Smooth muscle cell of the pulmonary artery (primary cell): Measurements from ENCODE around the gene BACE1-AS. TPM values are rescaled to one million over a fixed set of nuclear protein-coding genes. Genes with fewer than 3 reads are reported as not detected.

Experiments
- total RNA-seq: library from RNA; depleted of rRNA; stranded (reverse); fragments of >200 nt; gene quantifications from 2 replicates; pipeline ENCODE4 v1.2.3, GENCODE V29; 2014

The BACE1-AS gene
- 5.4 and 5.7 TPM in 2 replicates for total RNA-seq

GRCh38 chr11:117290809-117291396 lies at the start of gene BACE1-AS:
Gene BACE1-AS (plus strand): TSS chr11:117291346.

GRCh38 chr11:117316197-117316961 lies 25.2 kb downstream of the BACE1-AS start, which contains the start of gene BACE1:
Gene BACE1 (minus strand): TSS chr11:117316256. CDS start chr11:117315795, 461 bp downstream.

GRCh38 chr11:117327567-117328374 lies 36.6 kb downstream of the BACE1-AS start, which contains the start of gene CEP164:
Gene CEP164 (plus strand): TSS chr11:117327854. CDS start chr11:117338587, 10,733 bp downstream.

Other genes starting within 250 kb of the BACE1-AS start
- gene SIK3, start 192.9 kb upstream of the BACE1-AS start, total RNA-seq: 23.5 and 24.5 TPM in 2 replicates
- gene PAFAH1B2, start 147.1 kb upstream of the BACE1-AS start, total RNA-seq: 137 and 138 TPM in 2 replicates
- 53.9 and 63.9 TPM in 2 replicates for gene SIDT2, start 112.6 kb upstream of the BACE1-AS start, total RNA-seq
- 3,032 and 3,717 TPM in 2 replicates for gene TAGLN, start 92.0 kb upstream of the BACE1-AS start, total RNA-seq
- 44.0 and 68.3 TPM in 2 replicates for gene PCSK7, start 59.3 kb upstream of the BACE1-AS start, total RNA-seq
- 10.7 and 11.9 TPM in 2 replicates for gene RNF214, start 58.7 kb upstream of the BACE1-AS start, total RNA-seq
- 53.7 and 55.5 TPM in 2 replicates for gene BACE1, start 24.9 kb downstream of the BACE1-AS start, total RNA-seq
- gene CEP164, start 36.5 kb downstream of the BACE1-AS start, total RNA-seq: 20.0 and 26.7 TPM in 2 replicates